WTC11 (cell line): ENCODE data around the gene FXYD5. TPM values are rescaled to one million over a fixed set of nuclear protein-coding genes. Genes with fewer than 3 reads are reported as not detected.

ENCODE experiments used
- ATAC-seq: fragments of 200-7000 bp; cut with Tn5 transposase; 2 replicates; pipeline ENCODE4 v1.10.0; 2021; ENCODE audit warnings: mild to moderate bottlenecking, moderate library complexity
- CTCF ChIA-PET: fragments of 300-600 bp; sonication (Branson Sonifier 250); formaldehyde crosslinking; loops from one replicate; lab custom pipeline; 2021; ENCODE audit warnings: antibody characterized with exemption; lab: Charles Lee
- POLR2A ChIA-PET: fragments of 350-600 bp; sonication (Branson Sonifier 250); formaldehyde crosslinking; loops from one replicate; lab custom pipeline; 2021; ENCODE audit warnings: antibody characterized with exemption; lab: Charles Lee
- DNase-seq: peaks from one replicate; pipeline ENCODE4 v3.0.0; 2021; ENCODE audit warnings: low spot score
- H3K27ac Mint-ChIP-seq: 2 replicates; pipeline ENCODE4 v1.8.0; 2021; ENCODE audit warnings: mixed read lengths
- H3K27me3 Mint-ChIP-seq: 2 replicates; pipeline ENCODE4 v1.8.0; 2021; ENCODE audit warnings: low read depth, mild to moderate bottlenecking, moderate library complexity, mixed read lengths
- H3K36me3 Mint-ChIP-seq: 2 replicates; pipeline ENCODE4 v1.8.0; 2021; ENCODE audit warnings: mixed read lengths
- H3K4me1 Mint-ChIP-seq: 2 replicates; pipeline ENCODE4 v1.8.0; 2022; ENCODE audit warnings: mixed read lengths
- H3K4me3 Mint-ChIP-seq: 2 replicates; pipeline ENCODE4 v1.8.0; 2021; ENCODE audit warnings: mild to moderate bottlenecking, moderate library complexity, mixed read lengths
- H3K9me3 Mint-ChIP-seq: 2 replicates; pipeline ENCODE4 v1.8.0; 2021; ENCODE audit warnings: mixed read lengths
- ATF1 ChIP-seq: sonication (generic); formaldehyde crosslinking; IDR thresholded peaks from 2 replicates; pipeline ENCODE4 v1.8.1; 2023; ENCODE audit warnings: mild to moderate bottlenecking, moderate library complexity, missing genetic modification reagents
- CDX4 ChIP-seq: fragments of 250-450 bp; sonication (Bioruptor Pico); IDR thresholded peaks from 2 replicates; pipeline ENCODE4 v1.9.0; 2021; ENCODE audit warnings: moderate library complexity, mild to moderate bottlenecking, inconsistent platforms, borderline replicate concordance
- ESRRA ChIP-seq: sonication (generic); formaldehyde crosslinking; IDR thresholded peaks from 2 replicates; pipeline ENCODE4 v1.8.1; 2022; ENCODE audit warnings: mild to moderate bottlenecking, missing genetic modification reagents, borderline replicate concordance
- ETV6 ChIP-seq: sonication (generic); formaldehyde crosslinking; IDR thresholded peaks from 2 replicates; pipeline ENCODE4 v1.8.1; 2022; ENCODE audit warnings: mild to moderate bottlenecking, missing genetic modification reagents
- FOXP4 ChIP-seq: sonication (generic); formaldehyde crosslinking; IDR thresholded peaks from 2 replicates; pipeline ENCODE4 v1.8.0; 2022; ENCODE audit warnings: mild to moderate bottlenecking, missing genetic modification reagents
- JAZF1 ChIP-seq: fragments of 250-450 bp; sonication (Bioruptor Pico); IDR thresholded peaks from 2 replicates; pipeline ENCODE4 v1.9.0; 2021; ENCODE audit warnings: moderate library complexity, mild to moderate bottlenecking, inconsistent platforms
- NR1H2 ChIP-seq: sonication (generic); formaldehyde crosslinking; IDR thresholded peaks from 2 replicates; pipeline ENCODE4 v1.9.0; 2021; ENCODE audit warnings: mild to moderate bottlenecking, moderate library complexity, missing genetic modification reagents
- NR2C2 ChIP-seq: sonication (generic); formaldehyde crosslinking; IDR thresholded peaks from 2 replicates; pipeline ENCODE4 v1.8.0; 2022; ENCODE audit warnings: mild to moderate bottlenecking, missing genetic modification reagents
- NR3C1 ChIP-seq: sonication (generic); formaldehyde crosslinking; conservative IDR thresholded peaks from 2 replicates; pipeline ENCODE4 v1.8.1; 2023; ENCODE audit warnings: low read depth, mild to moderate bottlenecking, missing genetic modification reagents
- PRDM15 ChIP-seq: sonication (generic); formaldehyde crosslinking; IDR thresholded peaks from 2 replicates; pipeline ENCODE4 v1.8.0; 2022; ENCODE audit warnings: missing genetic modification reagents
- RELA ChIP-seq: sonication (generic); formaldehyde crosslinking; IDR thresholded peaks from 2 replicates; pipeline ENCODE4 v1.8.1; 2022; ENCODE audit warnings: missing genetic modification reagents, mild to moderate bottlenecking, borderline replicate concordance
- SOX15 ChIP-seq: fragments of 250-450 bp; sonication (Bioruptor Pico); IDR thresholded peaks from 2 replicates; pipeline ENCODE4 v1.9.0; 2021; ENCODE audit warnings: mild to moderate bottlenecking
- SP1 ChIP-seq: sonication (generic); formaldehyde crosslinking; conservative IDR thresholded peaks from 2 replicates; pipeline ENCODE4 v1.8.1; 2022; ENCODE audit warnings: missing genetic modification reagents
- STAT6 ChIP-seq: sonication (generic); formaldehyde crosslinking; conservative IDR thresholded peaks from 2 replicates; pipeline ENCODE4 v1.8.1; 2023; ENCODE audit warnings: mild to moderate bottlenecking, low read depth, missing genetic modification reagents, moderate library complexity
- ZBTB21 ChIP-seq: sonication (generic); formaldehyde crosslinking; IDR thresholded peaks from 2 replicates; pipeline ENCODE4 v1.8.1; 2023; ENCODE audit warnings: mild to moderate bottlenecking, missing genetic modification reagents, borderline replicate concordance
- ZNF416 ChIP-seq: fragments of 250-450 bp; sonication (Bioruptor Pico); IDR thresholded peaks from 2 replicates; pipeline ENCODE4 v1.9.0; 2021; ENCODE audit warnings: mild to moderate bottlenecking, inconsistent platforms
- ZSCAN18 ChIP-seq: fragments of 250-450 bp; sonication (Bioruptor Pico); IDR thresholded peaks from 2 replicates; pipeline ENCODE4 v2.1.2; 2022; ENCODE audit warnings: mild to moderate bottlenecking, moderate library complexity
- total RNA-seq: library from RNA; stranded (reverse); gene quantifications from 3 replicates; pipeline ENCODE4 v1.2.3, GENCODE V29; 2021
- TF ChIP-seq, protein P1 (sequence below): sonication (generic); formaldehyde crosslinking; IDR thresholded peaks from 2 replicates; pipeline ENCODE4 v1.8.1; 2022; ENCODE audit warnings: low read depth, missing genetic modification reagents, borderline replicate concordance
- TF ChIP-seq, protein P2 (sequence below): sonication (generic); formaldehyde crosslinking; IDR thresholded peaks from 2 replicates; pipeline ENCODE4 v1.8.1; 2023; ENCODE audit warnings: mild to moderate bottlenecking, missing genetic modification reagents
- TF ChIP-seq, protein P3 (sequence below): sonication (generic); formaldehyde crosslinking; IDR thresholded peaks from 2 replicates; pipeline ENCODE4 v1.8.1; 2022; ENCODE audit warnings: missing genetic modification reagents, borderline replicate concordance

FXYD5 gene
- total RNA-seq, 1 experiment from 2014 or later = 114 TPM

GRCh38 chr19:35176181-35176570, 21.6 kb downstream of the FXYD5 start:
- TF ChIP-seq SOX15 (CRISPR knock-in tag) (no peak), PRDM15 (no peak), SP1 (no peak), NR3C1 (CRISPR knock-in tag) (no peak), ZSCAN18 (CRISPR knock-in tag) (no peak), NR1H2 (CRISPR knock-in tag) (no peak), JAZF1 (CRISPR knock-in tag) (no peak), ESRRA (CRISPR knock-in tag) (no peak), RELA (CRISPR knock-in tag) (no peak), CDX4 (CRISPR knock-in tag) (no peak), ATF1 (CRISPR knock-in tag) (no peak), FOXP4 (CRISPR knock-in tag) (no peak), ZNF416 (CRISPR knock-in tag) (no peak), NR2C2 (CRISPR knock-in tag) (no peak), ZBTB21 (no peak), ETV6 (CRISPR knock-in tag) (no peak), STAT6 (no peak)
- TF ChIP-seq, protein P1, sequence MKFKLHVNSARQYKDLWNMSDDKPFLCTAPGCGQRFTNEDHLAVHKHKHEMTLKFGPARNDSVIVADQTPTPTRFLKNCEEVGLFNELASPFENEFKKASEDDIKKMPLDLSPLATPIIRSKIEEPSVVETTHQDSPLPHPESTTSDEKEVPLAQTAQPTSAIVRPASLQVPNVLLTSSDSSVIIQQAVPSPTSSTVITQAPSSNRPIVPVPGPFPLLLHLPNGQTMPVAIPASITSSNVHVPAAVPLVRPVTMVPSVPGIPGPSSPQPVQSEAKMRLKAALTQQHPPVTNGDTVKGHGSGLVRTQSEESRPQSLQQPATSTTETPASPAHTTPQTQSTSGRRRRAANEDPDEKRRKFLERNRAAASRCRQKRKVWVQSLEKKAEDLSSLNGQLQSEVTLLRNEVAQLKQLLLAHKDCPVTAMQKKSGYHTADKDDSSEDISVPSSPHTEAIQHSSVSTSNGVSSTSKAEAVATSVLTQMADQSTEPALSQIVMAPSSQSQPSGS (CRISPR knock-in tag) = no peak
- TF ChIP-seq, protein P2, sequence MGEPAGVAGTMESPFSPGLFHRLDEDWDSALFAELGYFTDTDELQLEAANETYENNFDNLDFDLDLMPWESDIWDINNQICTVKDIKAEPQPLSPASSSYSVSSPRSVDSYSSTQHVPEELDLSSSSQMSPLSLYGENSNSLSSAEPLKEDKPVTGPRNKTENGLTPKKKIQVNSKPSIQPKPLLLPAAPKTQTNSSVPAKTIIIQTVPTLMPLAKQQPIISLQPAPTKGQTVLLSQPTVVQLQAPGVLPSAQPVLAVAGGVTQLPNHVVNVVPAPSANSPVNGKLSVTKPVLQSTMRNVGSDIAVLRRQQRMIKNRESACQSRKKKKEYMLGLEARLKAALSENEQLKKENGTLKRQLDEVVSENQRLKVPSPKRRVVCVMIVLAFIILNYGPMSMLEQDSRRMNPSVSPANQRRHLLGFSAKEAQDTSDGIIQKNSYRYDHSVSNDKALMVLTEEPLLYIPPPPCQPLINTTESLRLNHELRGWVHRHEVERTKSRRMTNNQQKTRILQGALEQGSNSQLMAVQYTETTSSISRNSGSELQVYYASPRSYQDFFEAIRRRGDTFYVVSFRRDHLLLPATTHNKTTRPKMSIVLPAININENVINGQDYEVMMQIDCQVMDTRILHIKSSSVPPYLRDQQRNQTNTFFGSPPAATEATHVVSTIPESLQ (CRISPR knock-in tag) = no peak
- TF ChIP-seq, protein P3, sequence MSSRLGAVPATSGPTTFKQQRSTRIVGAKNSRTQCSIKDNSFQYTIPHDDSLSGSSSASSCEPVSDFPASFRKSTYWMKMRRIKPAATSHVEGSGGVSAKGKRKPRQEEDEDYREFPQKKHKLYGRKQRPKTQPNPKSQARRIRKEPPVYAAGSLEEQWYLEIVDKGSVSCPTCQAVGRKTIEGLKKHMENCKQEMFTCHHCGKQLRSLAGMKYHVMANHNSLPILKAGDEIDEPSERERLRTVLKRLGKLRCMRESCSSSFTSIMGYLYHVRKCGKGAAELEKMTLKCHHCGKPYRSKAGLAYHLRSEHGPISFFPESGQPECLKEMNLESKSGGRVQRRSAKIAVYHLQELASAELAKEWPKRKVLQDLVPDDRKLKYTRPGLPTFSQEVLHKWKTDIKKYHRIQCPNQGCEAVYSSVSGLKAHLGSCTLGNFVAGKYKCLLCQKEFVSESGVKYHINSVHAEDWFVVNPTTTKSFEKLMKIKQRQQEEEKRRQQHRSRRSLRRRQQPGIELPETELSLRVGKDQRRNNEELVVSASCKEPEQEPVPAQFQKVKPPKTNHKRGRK (CRISPR knock-in tag) = no peak
- no peak overlapping the region for H3K4me3 Mint-ChIP-seq
- ATAC-seq = no peak

More at GRCh38 chr19:35176181-35176570, 21.6 kb downstream of the FXYD5 start:
- H3K4me1 Mint-ChIP-seq = peaks cover 6% of the 10 kb centered on the region
- ChIA-PET CTCF (interaction anchor here (0.6 to 1.1 kb wide), 3 partner anchors 49 to 109 kb away, joined by 3 to 5 read pairs (median 4); no protein-coding TSS in a partner anchor), POLR2A (no interaction called here)
- peaks cover 16% of the 10 kb centered on the region for H3K27me3 Mint-ChIP-seq
- no peak for DNase-seq
- H3K9me3 Mint-ChIP-seq = peaks cover 12% of the 10 kb centered on the region
- H3K36me3 Mint-ChIP-seq = peaks cover 8% of the 10 kb centered on the region
- H3K27ac Mint-ChIP-seq = no peak overlapping the region
